SU-DHL-6 (cell line): ENCODE data around the gene UMODL1.

Experiments
- H2AFZ ChIP-seq: fragments of 200-600 bp; sonication (generic); 2 replicates; pipeline ENCODE4 v1.6.1; 2014; ENCODE audit warnings: low read depth, mild to moderate bottlenecking, moderate library complexity, mixed read lengths, antibody characterized with exemption, low read length; ENCODE audit not compliant: severe bottlenecking
- H3F3A ChIP-seq: fragments of 200-600 bp; shearing (Covaris generic); 2 replicates; pipeline ENCODE4 v1.6.0; 2016; ENCODE audit warnings: antibody characterized with exemption, mild to moderate bottlenecking; ENCODE audit not compliant: insufficient read depth
- H3K27ac ChIP-seq: fragments of 200-600 bp; sonication (generic); 2 replicates; pipeline ENCODE4 v1.5.1; 2016; ENCODE audit warnings: low read depth, mild to moderate bottlenecking, low read length, moderate library complexity, mixed read lengths
- H3K27me3 ChIP-seq: fragments of 200-600 bp; sonication (generic), shearing (Covaris generic); 2 replicates; pipeline ENCODE4 v1.6.0; 2014; ENCODE audit warnings: mild to moderate bottlenecking, low read length
- H3K36me3 ChIP-seq: fragments of 200-600 bp; sonication (generic); 2 replicates; pipeline ENCODE4 v1.6.1; 2014; ENCODE audit warnings: mild to moderate bottlenecking, low read length, mixed read lengths
- H3K4me2 ChIP-seq: fragments of 300-600, 200-600 bp; shearing (Covaris generic), sonication (generic); 2 replicates; pipeline ENCODE4 v1.6.0; 2014; ENCODE audit warnings: low read length, low read depth, mild to moderate bottlenecking; ENCODE audit not compliant: poor library complexity, severe bottlenecking
- H3K4me3 ChIP-seq: fragments of 200-600 bp; sonication (generic); 2 replicates; pipeline ENCODE4 v1.5.1; 2014; ENCODE audit warnings: antibody characterized with exemption, low read length, mild to moderate bottlenecking, mixed read lengths; ENCODE audit not compliant: insufficient read depth, poor library complexity, severe bottlenecking
- H3K79me2 ChIP-seq: fragments of 200-600 bp; sonication (generic); 2 replicates; pipeline ENCODE4 v1.6.1; 2014; ENCODE audit warnings: mild to moderate bottlenecking, low read length, moderate library complexity; ENCODE audit not compliant: insufficient read depth
- H3K9ac ChIP-seq: fragments of 200-600 bp; sonication (generic); 2 replicates; pipeline ENCODE4 v1.7.0; 2014; ENCODE audit warnings: mild to moderate bottlenecking, low read length
- H3K9me2 ChIP-seq: fragments of 200-600 bp; sonication (generic); replicated peaks from 2 replicates; pipeline ENCODE4 v1.6.1; 2014; ENCODE audit warnings: low read length; ENCODE audit not compliant: insufficient read depth
- H3K9me3 ChIP-seq: fragments of 200-600 bp; sonication (generic); 2 replicates; pipeline ENCODE4 v1.6.1; 2014; ENCODE audit warnings: low read length, mixed read lengths; ENCODE audit not compliant: insufficient read depth
- H4K20me1 ChIP-seq: fragments of 200-600 bp; sonication (generic); 2 replicates; pipeline ENCODE4 v1.6.1; 2014; ENCODE audit warnings: low read depth, mild to moderate bottlenecking, antibody characterized with exemption, low read length, moderate library complexity, mixed read lengths
- EZH2phosphoT487 ChIP-seq: fragments of 200-600 bp; sonication (generic), shearing (Covaris generic); conservative IDR thresholded peaks from 2 replicates; pipeline ENCODE4 v1.6.1; 2018; ENCODE audit warnings: mild to moderate bottlenecking, antibody characterized with exemption, low read length, moderate library complexity, mixed read lengths
- TF ChIP-seq, protein P1 (sequence below): fragments of 200-600 bp; sonication (generic); IDR thresholded peaks from one replicate; pipeline ENCODE4 v1.5.1; 2017; ENCODE audit warnings: antibody characterized with exemption, mild to moderate bottlenecking, low read length, moderate library complexity; ENCODE audit not compliant: insufficient read depth, poor library complexity, severe bottlenecking

UMODL1 gene

GRCh38 chr21:42148584-42148983 is 77.5 kb downstream of the UMODL1 start:
- H3K79me2 ChIP-seq, result no peaks in the 10 kb centered on the region
- no peak overlapping the region for H3K27ac ChIP-seq
- no peaks in the 10 kb centered on the region for H4K20me1 ChIP-seq
- TF ChIP-seq, protein P1, sequence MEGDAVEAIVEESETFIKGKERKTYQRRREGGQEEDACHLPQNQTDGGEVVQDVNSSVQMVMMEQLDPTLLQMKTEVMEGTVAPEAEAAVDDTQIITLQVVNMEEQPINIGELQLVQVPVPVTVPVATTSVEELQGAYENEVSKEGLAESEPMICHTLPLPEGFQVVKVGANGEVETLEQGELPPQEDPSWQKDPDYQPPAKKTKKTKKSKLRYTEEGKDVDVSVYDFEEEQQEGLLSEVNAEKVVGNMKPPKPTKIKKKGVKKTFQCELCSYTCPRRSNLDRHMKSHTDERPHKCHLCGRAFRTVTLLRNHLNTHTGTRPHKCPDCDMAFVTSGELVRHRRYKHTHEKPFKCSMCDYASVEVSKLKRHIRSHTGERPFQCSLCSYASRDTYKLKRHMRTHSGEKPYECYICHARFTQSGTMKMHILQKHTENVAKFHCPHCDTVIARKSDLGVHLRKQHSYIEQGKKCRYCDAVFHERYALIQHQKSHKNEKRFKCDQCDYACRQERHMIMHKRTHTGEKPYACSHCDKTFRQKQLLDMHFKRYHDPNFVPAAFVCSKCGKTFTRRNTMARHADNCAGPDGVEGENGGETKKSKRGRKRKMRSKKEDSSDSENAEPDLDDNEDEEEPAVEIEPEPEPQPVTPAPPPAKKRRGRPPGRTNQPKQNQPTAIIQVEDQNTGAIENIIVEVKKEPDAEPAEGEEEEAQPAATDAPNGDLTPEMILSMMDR, result no peak
- TF ChIP-seq EZH2phosphoT487, result no peak
- H3K9me3 ChIP-seq, result no peaks in the 10 kb centered on the region
- H3K36me3 ChIP-seq, result no peaks in the 10 kb centered on the region
- H3F3A ChIP-seq, result no peaks in the 10 kb centered on the region
- no peak overlapping the region for H3K4me2 ChIP-seq
- no peaks in the 10 kb centered on the region for H3K27me3 ChIP-seq
- H3K9me2 ChIP-seq, result no peaks in the 10 kb centered on the region
- H2AFZ ChIP-seq, result no peak overlapping the region
- no peak overlapping the region for H3K4me3 ChIP-seq
- H3K9ac ChIP-seq, result no peak overlapping the region

DNA sequence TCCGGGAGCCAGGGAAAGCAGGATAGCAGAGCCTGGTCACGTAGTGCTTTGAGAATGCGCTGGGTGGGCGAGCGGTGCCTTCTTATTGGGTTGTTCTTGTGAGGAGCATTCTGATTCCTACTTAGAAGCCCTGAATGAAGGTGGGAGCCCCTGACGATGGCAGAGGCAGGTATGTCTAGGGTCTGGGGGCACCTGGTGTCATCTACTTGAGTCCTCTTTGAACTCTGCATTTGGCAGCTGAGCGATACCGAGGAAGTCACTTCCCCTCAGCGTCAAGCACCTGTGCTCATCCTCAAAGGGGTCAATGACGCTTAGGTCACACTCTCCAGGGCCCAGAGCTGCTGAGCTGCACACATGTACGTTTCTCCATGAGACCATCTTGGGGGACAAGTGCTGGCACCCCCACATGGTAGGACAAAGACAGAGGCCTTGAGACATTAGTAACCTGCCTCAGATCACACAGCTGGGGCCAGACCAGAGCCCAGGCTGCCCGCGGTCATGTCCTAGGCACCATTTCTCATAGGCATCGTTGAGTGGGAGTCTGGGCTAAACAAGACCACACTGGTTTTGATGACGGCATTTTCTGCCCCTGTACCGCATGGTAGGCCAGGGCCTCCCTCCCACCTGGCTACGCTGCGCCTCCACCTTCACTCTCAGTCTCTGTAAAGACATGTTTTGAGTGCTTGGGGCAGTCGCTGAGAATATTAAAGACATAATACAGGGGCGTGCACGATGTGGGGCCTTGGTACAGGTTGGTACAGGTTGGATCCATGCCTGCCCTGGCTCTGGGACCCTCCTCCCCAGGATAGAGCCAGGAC is 78.7 kb downstream of the UMODL1 start:
- no peaks in the 10 kb centered on the region for H4K20me1 ChIP-seq

GRCh38 chr21:42150474-42151085 is 79.5 kb downstream of the UMODL1 start:
- Histone ChIP-seq H3K9me2 (no peaks in the 10 kb centered on the region), H3K9ac (no peak overlapping the region), H3F3A (no peaks in the 10 kb centered on the region), H3K9me3 (no peaks in the 10 kb centered on the region), H3K4me3 (no peak overlapping the region), H3K27ac (no peak overlapping the region), H3K36me3 (no peaks in the 10 kb centered on the region), H4K20me1 (no peaks in the 10 kb centered on the region), H3K79me2 (no peaks in the 10 kb centered on the region), H3K4me2 (no peak overlapping the region), H2AFZ (no peak overlapping the region), H3K27me3 (no peaks in the 10 kb centered on the region)
- no peak for TF ChIP-seq EZH2phosphoT487
- TF ChIP-seq, protein P1, result no peak

More for the DNA sequence above, 78.7 kb downstream of the UMODL1 start:
- no peak for TF ChIP-seq EZH2phosphoT487
- TF ChIP-seq, protein P1, result no peak
- H3K9me2 ChIP-seq, result no peaks in the 10 kb centered on the region
- no peak overlapping the region for H2AFZ ChIP-seq
- no peaks in the 10 kb centered on the region for H3K9me3 ChIP-seq
- no peaks in the 10 kb centered on the region for H3K27me3 ChIP-seq
- H3K79me2 ChIP-seq, result no peaks in the 10 kb centered on the region
- H3F3A ChIP-seq, result no peaks in the 10 kb centered on the region
- no peak overlapping the region for H3K27ac ChIP-seq
- H3K36me3 ChIP-seq, result no peaks in the 10 kb centered on the region
- no peak overlapping the region for H3K9ac ChIP-seq
- H3K4me2 ChIP-seq, result no peak overlapping the region
- no peak overlapping the region for H3K4me3 ChIP-seq
